Endothelial cell (in vitro differentiated cells): ENCODE measurements around the gene TTLL8. TPM values are rescaled to one million over a fixed set of nuclear protein-coding genes. Genes with fewer than 3 reads are reported as not detected.

ENCODE experiments used
- DNase-seq: peaks from one replicate; pipeline ENCODE4 v3.0.0; 2021; ENCODE audit warnings: low spot score
- H3K27ac Mint-ChIP-seq: one replicate; pipeline ENCODE4 v1.8.0; 2021; ENCODE audit warnings: mixed read lengths, inconsistent platforms; ENCODE audit not compliant: unreplicated experiment
- H3K27me3 Mint-ChIP-seq: one replicate; pipeline ENCODE4 v1.8.0; 2021; ENCODE audit warnings: mild to moderate bottlenecking, moderate library complexity, mixed read lengths, inconsistent platforms; ENCODE audit not compliant: unreplicated experiment
- H3K36me3 Mint-ChIP-seq: one replicate; pipeline ENCODE4 v1.8.0; 2021; ENCODE audit warnings: mild to moderate bottlenecking, low read depth, mixed read lengths, inconsistent platforms; ENCODE audit not compliant: unreplicated experiment
- H3K4me1 Mint-ChIP-seq: one replicate; pipeline ENCODE4 v1.8.0; 2021; ENCODE audit warnings: mild to moderate bottlenecking, mixed read lengths, inconsistent platforms; ENCODE audit not compliant: unreplicated experiment
- H3K4me3 Mint-ChIP-seq: one replicate; pipeline ENCODE4 v1.8.0; 2021; ENCODE audit warnings: mild to moderate bottlenecking, mixed read lengths, inconsistent platforms; ENCODE audit not compliant: unreplicated experiment
- H3K9me3 Mint-ChIP-seq: one replicate; pipeline ENCODE4 v1.8.0; 2021; ENCODE audit warnings: mixed read lengths, inconsistent platforms; ENCODE audit not compliant: unreplicated experiment
- total RNA-seq: library from RNA; stranded (reverse); fragmentation: NEBNext Ultra II Directional; extraction: Animal tissue kit (Norgen Biotek cat#: 25700); gene quantifications from one replicate; pipeline ENCODE4 v1.2.1, GENCODE V29; 2021; ENCODE audit not compliant: unreplicated experiment
- TF ChIP-seq, protein P1 (sequence below): fragments of 200-600 bp; sonication (generic); IDR thresholded peaks from one replicate; pipeline ENCODE4 v1.5.0; 2021; ENCODE audit warnings: antibody characterized with exemption; ENCODE audit not compliant: unreplicated experiment

TTLL8 gene
- total RNA-seq, 1 donor from 2014 or later, result not detected

DNA sequence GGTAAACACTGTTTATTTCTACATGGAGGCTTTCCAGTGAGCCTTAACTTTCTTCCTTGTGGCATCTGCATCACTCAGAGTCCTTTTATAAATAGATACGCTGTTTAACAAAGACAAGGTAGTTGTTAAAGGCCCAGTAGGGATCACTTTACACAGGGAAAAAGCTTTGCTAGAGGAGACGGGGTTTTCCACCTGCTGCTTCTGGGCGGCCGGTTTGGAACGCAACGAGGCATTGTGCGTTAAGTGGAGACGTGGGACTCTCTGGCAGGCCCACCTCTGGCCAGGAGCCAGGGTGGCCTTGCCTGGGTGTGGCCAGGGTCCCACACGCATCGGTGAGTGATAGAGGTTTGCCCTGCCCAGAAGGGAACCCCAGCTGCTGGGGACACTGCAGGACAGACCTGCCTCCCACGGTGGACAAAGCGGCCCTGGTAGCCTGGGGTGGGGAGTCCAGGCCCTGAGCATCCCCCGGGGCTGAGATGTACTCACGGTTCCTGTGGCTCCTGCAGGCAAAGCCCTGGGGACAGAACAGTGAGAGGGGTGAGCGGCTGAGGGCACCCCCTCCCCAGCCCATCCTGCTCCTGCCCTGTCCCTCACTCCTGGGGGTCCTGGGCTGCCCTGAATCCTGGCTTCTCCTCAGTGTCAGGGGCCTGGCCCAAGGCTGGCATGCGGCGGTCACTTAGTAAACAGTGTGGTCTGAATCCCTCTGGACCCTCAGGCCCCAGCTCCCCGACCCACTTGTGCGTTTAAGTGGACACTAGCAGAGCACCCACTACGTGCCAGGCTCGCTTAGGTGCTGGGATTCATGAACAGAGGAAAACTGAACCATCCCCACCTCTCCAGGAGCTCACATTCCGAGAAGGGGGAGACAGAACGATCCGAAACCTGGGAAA lies 49.7 kb downstream of the TTLL8 start:
- Mint-ChIP-seq H3K9me3 (no peaks in the 10 kb centered on the region), H3K4me1 (peaks cover 3% of the 10 kb centered on the region), H3K36me3 (no peaks in the 10 kb centered on the region), H3K4me3 (no peak overlapping the region), H3K27ac (no peak overlapping the region), H3K27me3 (peaks cover 13% of the 10 kb centered on the region)
- TF ChIP-seq, protein P1, sequence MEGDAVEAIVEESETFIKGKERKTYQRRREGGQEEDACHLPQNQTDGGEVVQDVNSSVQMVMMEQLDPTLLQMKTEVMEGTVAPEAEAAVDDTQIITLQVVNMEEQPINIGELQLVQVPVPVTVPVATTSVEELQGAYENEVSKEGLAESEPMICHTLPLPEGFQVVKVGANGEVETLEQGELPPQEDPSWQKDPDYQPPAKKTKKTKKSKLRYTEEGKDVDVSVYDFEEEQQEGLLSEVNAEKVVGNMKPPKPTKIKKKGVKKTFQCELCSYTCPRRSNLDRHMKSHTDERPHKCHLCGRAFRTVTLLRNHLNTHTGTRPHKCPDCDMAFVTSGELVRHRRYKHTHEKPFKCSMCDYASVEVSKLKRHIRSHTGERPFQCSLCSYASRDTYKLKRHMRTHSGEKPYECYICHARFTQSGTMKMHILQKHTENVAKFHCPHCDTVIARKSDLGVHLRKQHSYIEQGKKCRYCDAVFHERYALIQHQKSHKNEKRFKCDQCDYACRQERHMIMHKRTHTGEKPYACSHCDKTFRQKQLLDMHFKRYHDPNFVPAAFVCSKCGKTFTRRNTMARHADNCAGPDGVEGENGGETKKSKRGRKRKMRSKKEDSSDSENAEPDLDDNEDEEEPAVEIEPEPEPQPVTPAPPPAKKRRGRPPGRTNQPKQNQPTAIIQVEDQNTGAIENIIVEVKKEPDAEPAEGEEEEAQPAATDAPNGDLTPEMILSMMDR, result no peak
- no peak for DNase-seq

DNA sequence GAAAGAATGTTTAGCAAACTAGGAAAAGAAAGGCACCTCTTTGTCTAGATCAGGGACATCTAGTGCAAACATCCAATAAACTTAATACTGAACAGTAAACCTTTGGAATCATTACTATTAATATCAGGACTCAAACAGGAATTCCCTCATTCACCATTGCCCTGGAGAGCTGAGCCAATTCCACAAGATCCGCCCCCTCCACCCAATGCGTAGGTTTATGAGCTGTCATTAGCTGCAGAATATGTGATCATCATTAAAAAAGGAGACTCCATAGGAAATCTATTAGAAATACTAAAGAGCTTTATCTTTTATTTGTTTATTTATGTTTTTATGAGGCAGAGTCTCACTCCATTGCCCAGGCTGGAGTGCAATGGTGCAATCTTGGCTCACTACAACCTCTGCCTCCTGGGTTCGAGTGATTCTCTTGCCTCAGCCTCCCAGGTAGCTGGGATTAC lies 51.0 kb downstream of the TTLL8 start:
- Mint-ChIP-seq H3K36me3 (peaks cover 3% of the 10 kb centered on the region), H3K27ac (no peak overlapping the region), H3K9me3 (no peaks in the 10 kb centered on the region), H3K27me3 (peaks cover 13% of the 10 kb centered on the region), H3K4me1 (peaks cover 6% of the 10 kb centered on the region), H3K4me3 (no peak overlapping the region)
- DNase-seq, result no peak
- TF ChIP-seq, protein P1, result no peak

DNA sequence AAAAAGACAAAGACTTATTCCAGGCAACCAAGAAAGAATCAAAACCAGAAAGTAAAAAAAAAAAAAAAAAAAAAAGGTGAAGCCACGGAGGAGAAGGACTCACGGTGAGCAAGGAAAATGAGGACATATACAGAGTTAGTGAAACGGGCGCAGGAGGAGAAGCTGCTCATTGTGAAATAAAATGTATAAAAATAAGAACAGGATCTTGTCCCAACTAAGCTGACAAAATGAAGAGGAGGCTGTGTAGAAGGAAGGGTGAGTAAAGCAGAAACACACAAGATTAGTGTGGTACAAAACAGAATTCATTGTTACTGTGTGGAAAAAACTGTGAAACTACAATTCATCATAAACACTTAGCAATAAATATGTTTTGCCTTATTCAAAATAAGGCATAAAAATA lies 53.2 kb downstream of the TTLL8 start:
- H3K4me1 Mint-ChIP-seq, result peaks cover 6% of the 10 kb centered on the region
- no peak overlapping the region for H3K4me3 Mint-ChIP-seq
- no peak overlapping the region for H3K27ac Mint-ChIP-seq
- no peaks in the 10 kb centered on the region for H3K9me3 Mint-ChIP-seq
- DNase-seq, result no peak
- TF ChIP-seq, protein P1, result no peak
- H3K36me3 Mint-ChIP-seq, result peaks cover 3% of the 10 kb centered on the region
- peaks cover 7% of the 10 kb centered on the region for H3K27me3 Mint-ChIP-seq

DNA sequence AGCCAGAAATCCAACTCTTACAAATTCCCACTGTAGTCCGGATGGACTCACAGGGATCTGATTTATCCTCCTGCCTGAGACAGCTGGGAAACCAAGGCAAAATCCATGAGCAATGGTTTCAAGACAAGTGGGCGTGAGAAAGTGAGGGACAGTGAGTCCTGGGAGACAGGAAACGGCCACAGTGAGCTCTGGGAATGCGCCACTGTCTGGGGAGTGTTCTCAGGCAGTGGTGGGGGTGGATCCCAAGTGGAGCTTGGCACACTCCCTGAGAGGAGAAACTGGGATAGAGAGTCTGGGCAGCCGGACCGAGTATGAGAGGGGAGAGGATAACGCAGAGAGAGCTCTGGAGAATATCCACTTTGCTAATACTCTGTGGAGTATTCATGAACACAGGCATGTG lies 55.3 kb downstream of the TTLL8 start:
- peaks cover 7% of the 10 kb centered on the region for H3K36me3 Mint-ChIP-seq
- peaks cover 4% of the 10 kb centered on the region for H3K27me3 Mint-ChIP-seq
- H3K4me1 Mint-ChIP-seq, result peaks cover 3% of the 10 kb centered on the region
- no peak overlapping the region for H3K27ac Mint-ChIP-seq
- TF ChIP-seq, protein P1, result no peak
- no peak for DNase-seq
- no peak overlapping the region for H3K4me3 Mint-ChIP-seq
- H3K9me3 Mint-ChIP-seq, result no peaks in the 10 kb centered on the region
